Islet of Langerhans (tissue), 1 donor: Measurements from ENCODE around the gene SMYD4.
"Not testable (repeated sequence)": the region's sequence is repeated elsewhere in the genome, so short reads cannot be mapped to it uniquely, and the experiment has no call there.

ENCODE experiments used
- FAIRE-seq: peaks from one replicate; lab custom pipeline; 2011; peaks lifted over from hg19 to GRCh38; lab: Jason Lieb, UNC

The SMYD4 gene, protein sequence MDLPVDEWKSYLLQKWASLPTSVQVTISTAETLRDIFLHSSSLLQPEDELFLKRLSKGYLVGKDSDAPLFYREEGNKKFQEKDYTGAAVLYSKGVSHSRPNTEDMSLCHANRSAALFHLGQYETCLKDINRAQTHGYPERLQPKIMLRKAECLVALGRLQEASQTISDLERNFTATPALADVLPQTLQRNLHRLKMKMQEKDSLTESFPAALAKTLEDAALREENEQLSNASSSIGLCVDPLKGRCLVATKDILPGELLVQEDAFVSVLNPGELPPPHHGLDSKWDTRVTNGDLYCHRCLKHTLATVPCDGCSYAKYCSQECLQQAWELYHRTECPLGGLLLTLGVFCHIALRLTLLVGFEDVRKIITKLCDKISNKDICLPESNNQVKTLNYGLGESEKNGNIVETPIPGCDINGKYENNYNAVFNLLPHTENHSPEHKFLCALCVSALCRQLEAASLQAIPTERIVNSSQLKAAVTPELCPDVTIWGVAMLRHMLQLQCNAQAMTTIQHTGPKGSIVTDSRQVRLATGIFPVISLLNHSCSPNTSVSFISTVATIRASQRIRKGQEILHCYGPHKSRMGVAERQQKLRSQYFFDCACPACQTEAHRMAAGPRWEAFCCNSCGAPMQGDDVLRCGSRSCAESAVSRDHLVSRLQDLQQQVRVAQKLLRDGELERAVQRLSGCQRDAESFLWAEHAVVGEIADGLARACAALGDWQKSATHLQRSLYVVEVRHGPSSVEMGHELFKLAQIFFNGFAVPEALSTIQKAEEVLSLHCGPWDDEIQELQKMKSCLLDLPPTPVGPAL

DNA sequence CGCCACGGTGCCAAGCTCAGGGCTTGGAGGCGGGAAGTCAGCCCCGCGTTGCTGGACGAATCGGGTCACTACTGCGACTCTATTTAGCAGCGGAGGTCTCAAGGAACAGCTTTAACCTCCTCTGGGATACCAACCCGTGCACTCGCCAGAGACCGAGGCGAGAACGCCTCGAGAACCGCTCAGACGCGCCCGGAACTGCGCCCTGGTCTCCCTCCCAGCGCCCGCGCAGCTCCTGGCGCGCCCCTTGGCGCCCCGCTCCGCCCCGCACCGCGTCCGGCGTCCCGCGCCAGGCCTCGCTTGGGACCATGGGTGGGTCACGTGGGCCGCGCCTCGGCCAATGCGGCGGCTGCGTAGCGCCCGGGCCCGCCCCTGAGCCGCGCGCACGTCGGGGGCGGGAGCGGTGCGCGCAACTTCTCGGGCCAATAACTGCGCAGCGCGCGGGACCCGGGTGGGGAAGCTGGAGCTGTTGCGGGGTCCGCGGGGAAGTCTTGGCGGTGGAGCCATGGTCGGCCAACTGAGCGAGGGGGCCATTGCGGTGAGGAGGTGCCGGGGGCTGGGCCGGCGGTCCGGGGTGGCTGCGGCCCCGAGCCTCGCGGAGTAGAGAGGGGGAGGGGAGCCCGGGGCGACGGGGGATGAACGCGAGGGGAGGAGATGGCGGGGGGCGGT, at the start of gene SMYD4, which contains the start of gene RPA1:
Gene SMYD4, minus strand, starts transcription at position 311 of the 666 bp plus-strand sequence. CDS start 1,908 bp downstream, outside the sequence.
Gene RPA1, plus strand, starts transcription at position 414 of the 666 bp plus-strand sequence. Its CDS starts 89 bp downstream, at position 503.
- FAIRE-seq, result no peak

- no peak for FAIRE-seq
Observed at GRCh38 chr17:1878419-1879121, 48.9 kb upstream of the SMYD4 start.

GRCh38 chr17:1875597-1875996, 45.9 kb upstream of the SMYD4 start:
- FAIRE-seq, result no peak

GRCh38 chr17:1873418-1873817, 43.7 kb upstream of the SMYD4 start:
- no peak for FAIRE-seq

- no peak for FAIRE-seq
Observed at GRCh38 chr17:1872976-1873375, 43.3 kb upstream of the SMYD4 start.

- no peak for FAIRE-seq
Observed at GRCh38 chr17:1872254-1872653, 42.6 kb upstream of the SMYD4 start.

DNA sequence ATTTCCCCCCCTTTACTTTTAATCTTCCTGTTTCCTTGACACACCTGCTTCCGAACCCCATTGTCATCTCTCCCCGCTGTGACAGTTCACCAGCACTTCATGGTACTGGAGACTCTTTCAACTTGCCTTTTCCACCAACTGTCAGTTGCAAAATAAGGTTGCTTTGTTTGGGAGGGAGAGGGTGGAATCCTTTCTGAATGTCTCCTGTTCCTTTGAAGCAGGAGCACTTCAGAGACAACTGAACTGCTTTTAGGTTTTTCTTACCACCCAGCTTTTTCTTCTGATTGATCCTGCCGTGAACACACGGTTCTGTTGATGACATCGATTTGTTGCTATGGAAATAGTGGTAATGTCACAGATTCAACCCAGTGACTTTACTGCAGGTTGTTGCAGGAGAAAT, 42.1 kb upstream of the SMYD4 start:
- FAIRE-seq, result no peak

- no peak for FAIRE-seq
Observed at GRCh38 chr17:1870592-1870991, 40.9 kb upstream of the SMYD4 start.

- FAIRE-seq, result no peak
Observed at GRCh38 chr17:1868090-1868489, 38.4 kb upstream of the SMYD4 start.

- no peak for FAIRE-seq
Observed at GRCh38 chr17:1867307-1867706, 37.6 kb upstream of the SMYD4 start.

DNA sequence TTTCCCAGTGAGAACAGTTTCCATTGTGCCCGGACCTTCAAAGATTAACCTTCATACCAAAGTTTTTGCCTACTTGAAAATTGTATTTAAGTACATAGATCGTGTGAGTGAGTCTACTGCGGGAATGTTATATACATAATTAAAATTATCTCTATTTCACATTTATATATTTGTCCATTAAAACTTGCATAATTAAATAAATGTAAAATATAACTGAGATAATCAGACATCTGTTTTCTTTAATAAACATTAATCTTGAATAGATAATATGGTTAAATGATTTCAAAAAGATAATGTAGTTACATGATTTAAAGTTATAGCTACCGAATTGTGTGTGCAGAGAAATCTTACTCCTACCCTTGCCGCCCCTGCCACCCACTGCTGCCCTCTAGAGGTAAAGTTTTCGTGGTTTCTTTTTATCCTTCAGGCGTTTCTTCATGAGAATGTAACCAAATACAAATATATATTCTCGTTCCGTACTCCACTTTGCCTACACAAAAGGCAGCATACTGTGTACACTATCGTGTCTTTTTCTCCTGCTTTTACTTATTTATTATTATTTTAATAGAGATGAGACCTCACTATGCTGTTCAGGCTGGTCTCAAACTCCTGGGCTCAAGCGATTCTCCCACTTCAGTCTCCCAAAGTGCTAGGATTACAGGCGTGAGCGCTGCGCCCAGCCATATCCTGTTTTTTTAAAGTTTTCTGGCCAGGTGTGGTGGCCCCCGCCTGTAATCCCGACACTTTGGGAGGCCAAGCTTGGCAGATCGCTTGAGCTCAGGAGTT, 35.7 kb upstream of the SMYD4 start:
- peak; percentile 36 for FAIRE-seq

GRCh38 chr17:1861391-1862010, 31.8 kb upstream of the SMYD4 start:
- no peak for FAIRE-seq

- FAIRE-seq, result no peak
Observed at GRCh38 chr17:1860978-1861377, 31.3 kb upstream of the SMYD4 start.

GRCh38 chr17:1856462-1856861, 26.8 kb upstream of the SMYD4 start:
- FAIRE-seq, result not testable (repeated sequence)

- no peak for FAIRE-seq
Observed at GRCh38 chr17:1853698-1854097, 24.0 kb upstream of the SMYD4 start.

DNA sequence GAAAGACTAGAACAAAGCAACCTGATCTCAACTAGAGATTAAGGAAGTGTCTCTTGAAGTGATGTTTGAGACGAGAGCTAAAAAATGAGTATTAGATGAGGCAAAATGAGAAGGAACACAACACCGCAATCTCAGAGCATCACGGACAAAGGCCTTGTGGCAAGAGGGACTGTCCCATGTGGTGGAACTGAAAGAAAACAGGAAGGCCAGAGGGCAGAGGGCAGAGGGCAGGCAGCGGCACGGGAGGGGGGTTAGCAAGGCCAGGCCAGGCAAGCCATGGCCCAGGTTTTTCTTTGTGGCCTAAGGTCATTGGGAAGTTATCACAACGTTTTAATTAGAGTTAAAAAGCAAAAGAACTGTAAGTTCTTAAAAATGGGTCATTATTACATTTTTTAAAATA, 22.6 kb upstream of the SMYD4 start:
- no peak for FAIRE-seq

- FAIRE-seq, result no peak
Observed at GRCh38 chr17:1847191-1847590, 17.5 kb upstream of the SMYD4 start.

- no peak for FAIRE-seq
Observed at GRCh38 chr17:1843947-1844346, 14.2 kb upstream of the SMYD4 start.

GRCh38 chr17:1839516-1839915, 9.8 kb upstream of the SMYD4 start:
- no peak for FAIRE-seq

DNA sequence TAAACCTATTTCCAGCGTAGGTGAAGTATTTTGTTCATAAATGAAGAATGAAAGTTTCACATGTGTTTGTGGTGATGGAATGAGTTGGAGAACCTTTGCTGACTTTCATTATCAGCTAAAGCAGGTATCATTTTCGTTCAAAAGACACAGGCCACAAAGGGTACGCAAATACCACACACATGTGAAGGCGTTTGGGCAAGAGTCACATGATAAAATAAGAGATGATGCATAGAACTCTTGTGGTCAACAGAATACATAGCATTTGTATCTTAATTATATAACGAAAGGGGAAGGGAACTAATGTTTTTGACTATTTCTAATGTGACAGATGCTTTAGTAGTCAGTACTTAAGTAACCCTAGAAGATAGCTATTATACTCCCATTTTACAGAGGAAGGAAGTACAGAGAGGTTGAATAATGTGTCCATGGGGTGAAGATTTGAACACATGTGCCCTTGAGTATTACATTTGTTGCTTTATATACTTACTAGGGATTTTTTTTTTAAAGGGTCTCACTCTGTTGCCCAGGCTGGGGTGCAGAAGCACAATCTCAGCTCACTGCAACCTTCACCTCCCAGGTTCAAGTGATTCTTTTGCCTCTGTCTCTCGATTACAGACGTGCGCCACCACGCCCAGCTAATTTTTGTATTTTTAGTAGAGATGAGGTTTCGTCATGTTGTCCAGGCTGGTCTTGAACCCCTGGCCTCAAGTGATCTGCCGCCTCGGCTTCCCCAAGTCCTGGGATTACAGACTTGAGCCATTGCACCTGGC, 4.9 kb upstream of the SMYD4 start:
- FAIRE-seq, result no peak
